H1 (cell line): ENCODE data around the gene BRIX1. TPM values are rescaled to one million over a fixed set of nuclear protein-coding genes. Genes with fewer than 3 reads are reported as not detected.

Experiments used
- CTCF ChIA-PET: fragments of 300-600 bp; sonication (Branson Sonifier 250); formaldehyde crosslinking; loops from one replicate; lab custom pipeline; 2021; ENCODE audit not compliant: partially characterized antibody; lab: Charles Lee
- POLR2A ChIA-PET: fragments of 300-600 bp; sonication (Branson Sonifier 250); formaldehyde crosslinking; loops from one replicate; lab custom pipeline; 2021; ENCODE audit warnings: inconsistent platforms; ENCODE audit not compliant: partially characterized antibody; lab: Charles Lee
- DNase-seq, 2 experiments: peaks; one replicate each; pipeline versions ENCODE4 v3.0.0 to v3.0.0-alpha.2; 2010 to 2022; ENCODE audit warnings: low spot score in 2 of 2, low read depth in 1 of 2, mixed read lengths in 1 of 2
- FAIRE-seq: peaks from 2 replicates; lab custom pipeline; 2011; peaks lifted over from hg19 to GRCh38; lab: Jason Lieb, UNC
- H2AFZ ChIP-seq: 2 replicates; pipeline ENCODE4 v1.8.1; 2012; ENCODE audit warnings: low read length, inconsistent platforms
- H2AK5ac ChIP-seq: 2 replicates; pipeline ENCODE4 v1.6.1; 2013; ENCODE audit warnings: low read depth, low read length
- H2BK120ac ChIP-seq: replicated peaks from 2 replicates; pipeline ENCODE3; 2013; ENCODE audit warnings: low read depth, low read length, inconsistent platforms
- H2BK12ac ChIP-seq: 2 replicates; pipeline ENCODE4 v1.6.1; 2013; ENCODE audit warnings: low read depth, low read length
- H2BK15ac ChIP-seq: 2 replicates; pipeline ENCODE4 v1.6.1; 2013; ENCODE audit warnings: low read length
- H2BK20ac ChIP-seq: 2 replicates; pipeline ENCODE4 v1.6.1; 2013; ENCODE audit warnings: low read length
- H2BK5ac ChIP-seq: 2 replicates; pipeline ENCODE4 v1.6.1; 2013; ENCODE audit warnings: low read depth, low read length
- H3K14ac ChIP-seq: 2 replicates; pipeline ENCODE4 v1.6.1; 2013; ENCODE audit warnings: inconsistent platforms; ENCODE audit not compliant: insufficient read length
- H3K18ac ChIP-seq: 2 replicates; pipeline ENCODE4 v1.6.1; 2013; ENCODE audit warnings: low read length; ENCODE audit errors: extremely low read depth
- H3K23ac ChIP-seq: 2 replicates; pipeline ENCODE4 v1.6.1; 2013; ENCODE audit warnings: inconsistent platforms; ENCODE audit not compliant: insufficient read length
- H3K23me2 ChIP-seq: 2 replicates; pipeline ENCODE4 v1.6.1; 2013; ENCODE audit warnings: low read depth, low read length
- H3K27ac ChIP-seq: 2 replicates; pipeline ENCODE4 v1.6.1; 2011; ENCODE audit warnings: low read depth, low read length, inconsistent platforms
- H3K27me3 ChIP-seq, 4 experiments: replicated peaks in 1 of 4; 1 replicate in 1 of 4; 2 replicates in 3 of 4; pipeline versions ENCODE4 v1.6.1 to v1.8.1; 2011 to 2013; ENCODE audit warnings: low read length in 3 of 4, mild to moderate bottlenecking in 3 of 4, inconsistent platforms in 2 of 4, mixed read lengths in 2 of 4, moderate library complexity in 1 of 4; ENCODE audit not compliant: control insufficient read depth in 3 of 4, insufficient read depth in 3 of 4; ENCODE audit errors: extremely low read depth in 1 of 4
- H3K36me3 ChIP-seq, 4 experiments: 2 replicates each; pipeline versions ENCODE4 v1.6.1 to v1.8.1; 2011 to 2013; ENCODE audit warnings: mild to moderate bottlenecking in 4 of 4, low read length in 3 of 4, moderate library complexity in 2 of 4, control low read depth in 1 of 4, inconsistent platforms in 1 of 4; ENCODE audit not compliant: insufficient read depth in 4 of 4, control insufficient read depth in 2 of 4
- H3K4ac ChIP-seq: replicated peaks from 2 replicates; pipeline ENCODE3; 2013; ENCODE audit warnings: low read length, low read depth, mixed read lengths, inconsistent platforms; ENCODE audit not compliant: insufficient read length
- H3K4me1 ChIP-seq, 4 experiments: replicated peaks in 1 of 4; 1 replicate in 1 of 4; 2 replicates in 3 of 4; pipeline versions ENCODE4 v1.6.1 to v1.8.1; 2011 to 2013; ENCODE audit warnings: low read length in 3 of 4, inconsistent platforms in 2 of 4, mixed read lengths in 1 of 4; ENCODE audit not compliant: insufficient read depth in 4 of 4, control insufficient read depth in 3 of 4
- H3K4me2 ChIP-seq, 2 experiments: 2 replicates each; pipeline versions ENCODE4 v1.6.1 to v1.8.1; 2011 to 2013; ENCODE audit warnings: low read depth in 2 of 2, low read length in 2 of 2, control low read depth in 1 of 2, inconsistent platforms in 1 of 2, mild to moderate bottlenecking in 1 of 2; ENCODE audit not compliant: insufficient read depth in 1 of 2
- H3K4me3 ChIP-seq, 4 experiments: fragments of 200-600, 300-600 bp in 1 of 4; sonication (generic), shearing (Covaris generic), sonication (Bioruptor Twin) in 1 of 4; 2 replicates each; pipeline versions ENCODE4 v1.5.1 to v1.8.1; 2011 to 2016; ENCODE audit warnings: low read length in 4 of 4, low read depth in 3 of 4, control low read depth in 2 of 4, inconsistent platforms in 2 of 4, mild to moderate bottlenecking in 2 of 4, mixed read lengths in 1 of 4, moderate library complexity in 1 of 4; ENCODE audit not compliant: insufficient read depth in 2 of 4; ENCODE audit errors: extremely low read depth in 1 of 4
- H3K56ac ChIP-seq: replicated peaks from 2 replicates; pipeline ENCODE3; 2013; ENCODE audit warnings: low read depth, mild to moderate bottlenecking, mixed read lengths, low read length, inconsistent platforms; ENCODE audit not compliant: insufficient read length
- H3K79me1 ChIP-seq: 2 replicates; pipeline ENCODE4 v1.6.1; 2013; ENCODE audit warnings: low read depth, low read length, control low read depth
- H3K79me2 ChIP-seq, 2 experiments: 2 replicates each; pipeline versions ENCODE4 v1.6.1 to v1.8.1; 2012 to 2013; ENCODE audit warnings: low read length in 2 of 2, mild to moderate bottlenecking in 2 of 2, inconsistent platforms in 1 of 2; ENCODE audit not compliant: insufficient read depth in 2 of 2, control insufficient read depth in 1 of 2
- H3K9ac ChIP-seq, 4 experiments: replicated peaks in 1 of 4; 1 replicate in 1 of 4; 2 replicates in 3 of 4; pipeline versions ENCODE4 v1.6.1 to v1.8.1; 2011 to 2013; ENCODE audit warnings: low read depth in 3 of 4, low read length in 3 of 4, control low read depth in 2 of 4, mild to moderate bottlenecking in 2 of 4, moderate library complexity in 2 of 4, inconsistent platforms in 1 of 4; ENCODE audit errors: extremely low read depth in 1 of 4
- H3K9me3 ChIP-seq, 2 experiments: 2 replicates each; pipeline versions ENCODE4 v1.6.1 to v1.8.1; 2012 to 2013; ENCODE audit warnings: mild to moderate bottlenecking in 2 of 2, moderate library complexity in 2 of 2, control low read depth in 1 of 2, inconsistent platforms in 1 of 2, low read depth in 1 of 2, low read length in 1 of 2, mixed read lengths in 1 of 2; ENCODE audit not compliant: insufficient read depth in 2 of 2
- H4K20me1 ChIP-seq, 2 experiments: replicated peaks in 1 of 2; 2 replicates each; pipeline versions ENCODE3 to v1.8.1; 2011 to 2013; ENCODE audit warnings: inconsistent platforms in 2 of 2, low read length in 2 of 2, mild to moderate bottlenecking in 1 of 2; ENCODE audit not compliant: insufficient read depth in 2 of 2, control insufficient read depth in 1 of 2
- H4K5ac ChIP-seq: 2 replicates; pipeline ENCODE4 v1.6.1; 2013; ENCODE audit warnings: low read length, low read depth, mixed read lengths, inconsistent platforms; ENCODE audit not compliant: insufficient read length
- H4K8ac ChIP-seq: 2 replicates; pipeline ENCODE4 v1.8.0; 2013; ENCODE audit warnings: mild to moderate bottlenecking, moderate library complexity, low read length, inconsistent platforms; ENCODE audit not compliant: insufficient read depth; ENCODE audit errors: extremely low read depth
- H4K91ac ChIP-seq: replicated peaks from 2 replicates; pipeline ENCODE3; 2013; ENCODE audit warnings: low read length, mixed read lengths, inconsistent platforms; ENCODE audit not compliant: insufficient read length
- ASH2L ChIP-seq: fragments of 200-600, 300-600 bp; sonication (generic); IDR thresholded peaks from one replicate; pipeline ENCODE4 v1.7.1; 2017; ENCODE audit warnings: low read length
- BCL11A ChIP-seq, 2 experiments: IDR thresholded peaks; one replicate each; pipeline ENCODE4 v1.6.1; 2011; ENCODE audit warnings: low read depth in 2 of 2, low read length in 2 of 2, mild to moderate bottlenecking in 2 of 2
- CTCF ChIP-seq, 3 experiments: IDR thresholded peaks; 1 replicate in 2 of 3; 2 replicates in 1 of 3; pipeline versions ENCODE4 v1.5.1 to v1.6.1; 2011; ENCODE audit warnings: low read length in 3 of 3, mild to moderate bottlenecking in 3 of 3, inconsistent platforms in 2 of 3, low read depth in 1 of 3, moderate library complexity in 1 of 3; ENCODE audit not compliant: insufficient read depth in 1 of 3; ENCODE audit errors: control extremely low read depth in 1 of 3
- EP300 ChIP-seq, 2 experiments: IDR thresholded peaks; 1 replicate in 1 of 2; 2 replicates in 1 of 2; pipeline ENCODE4 v1.6.1; 2011 to 2012; ENCODE audit warnings: low read depth in 2 of 2, low read length in 2 of 2, mild to moderate bottlenecking in 2 of 2, borderline replicate concordance in 1 of 2, inconsistent platforms in 1 of 2, moderate library complexity in 1 of 2
- GTF2F1 ChIP-seq: IDR thresholded peaks from 2 replicates; pipeline ENCODE4 v1.6.1; 2012; ENCODE audit warnings: low read depth, low read length, improper control_type of control experiment, borderline replicate concordance
- KDM4A ChIP-seq: IDR thresholded peaks from one replicate; pipeline ENCODE4 v1.7.1; 2012; ENCODE audit warnings: low read depth, mild to moderate bottlenecking, moderate library complexity, low read length, inconsistent platforms; ENCODE audit not compliant: severe bottlenecking
- POLR2A ChIP-seq, 2 experiments: IDR thresholded peaks; 1 replicate in 1 of 2; 2 replicates in 1 of 2; pipeline ENCODE4 v1.6.1; 2011; ENCODE audit warnings: low read depth in 2 of 2, low read length in 2 of 2, mild to moderate bottlenecking in 2 of 2; ENCODE audit errors: control extremely low read depth in 1 of 2
- RNF2 ChIP-seq: fragments of 200-900, 300-1000 bp; sonication (generic); IDR thresholded peaks from 2 replicates; pipeline ENCODE4 v1.7.1; 2016; ENCODE audit warnings: borderline replicate concordance, low read depth, mild to moderate bottlenecking, antibody characterized with exemption, low read length; ENCODE audit not compliant: poor library complexity, severe bottlenecking; ENCODE audit errors: missing control alignments
- ZNF274 ChIP-seq: IDR thresholded peaks from 2 replicates; pipeline ENCODE4 v1.7.0; 2012; ENCODE audit warnings: low read length, borderline replicate concordance; ENCODE audit errors: extremely low read depth
- polyA plus RNA-seq, 7 experiments: library from polyadenylated mRNA; depleted of rRNA in 3 of 7; stranded (reverse) in 5 of 7; unstranded in 2 of 7; fragments of >200 nt in 5 of 7; fragments of 200-250 nt in 2 of 7; gene quantifications; 1 replicate in 5 of 7; 2 replicates in 1 of 7; 4 replicates in 1 of 7; pipeline versions ENCODE4 v1.2.1 to v1.2.3, GENCODE V29; 2011 to 2013; ENCODE audit warnings: missing spikeins in 2 of 7, mixed read lengths in 2 of 7
- total RNA-seq: library from RNA; stranded (reverse); fragmentation: NEBNext Ultra II Directional; extraction: Animal tissue kit (Norgen Biotek cat#: 25700); gene quantifications from 2 replicates; pipeline ENCODE4 v1.2.1, GENCODE V29; 2021
- TF ChIP-seq, protein P1 (sequence below): IDR thresholded peaks from 2 replicates; pipeline ENCODE4 v1.6.1; 2012; ENCODE audit warnings: inconsistent platforms

Gene BRIX1
- total and polyA plus RNA-seq, 2 of the 8 experiments (the other 6 are each of a cell fraction or from before 2014, with no cell fraction given), result 26.9 to 71.7 TPM

DNA sequence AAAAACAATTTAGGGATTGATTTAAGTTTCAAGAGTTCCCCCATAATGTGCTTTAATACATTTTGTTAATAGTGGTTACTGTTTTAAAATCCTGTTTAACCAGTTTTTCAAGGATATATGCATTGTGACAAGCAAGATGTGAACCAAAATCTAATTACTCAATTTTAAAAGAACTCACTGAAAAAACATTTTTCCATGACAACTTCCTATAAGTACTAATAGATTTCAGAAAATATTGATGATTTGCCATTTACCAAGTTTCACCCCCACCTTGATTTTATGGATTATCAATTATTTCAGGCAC, 8.9 kb downstream of the BRIX1 start:
- H4K8ac ChIP-seq, result no peak overlapping the region
- no peak overlapping the region for H3K4me3 ChIP-seq
- no peak overlapping the region for H2AFZ ChIP-seq
- H3K14ac ChIP-seq, result no peak overlapping the region
- ChIA-PET POLR2A (interaction anchor here (1.2 to 4.6 kb wide), 3 partner anchors 9 to 13 kb away, joined by 3 to 21 read pairs (median 3); partner anchors contain the start of genes BRIX1 and RAD1), CTCF (interaction anchor here (0.8 kb wide), 1 partner anchor 80 kb away, joined by 3 read pairs; no protein-coding TSS in a partner anchor)
- peaks cover 0 to 2% of the 10 kb centered on the region in 2 experiments for H4K20me1 ChIP-seq
- H3K79me2 ChIP-seq, result peaks cover 0 to 15% of the 10 kb centered on the region in 2 experiments; a peak in 1 of 4 replicates
- no peak overlapping the region for H2AK5ac ChIP-seq
- H3K4me2 ChIP-seq, result no peak overlapping the region
- no peak overlapping the region for H2BK5ac ChIP-seq
- no peaks in the 10 kb centered on the region for H3K27me3 ChIP-seq
- H3K9me3 ChIP-seq, result no peaks in the 10 kb centered on the region
- H4K5ac ChIP-seq, result no peak overlapping the region
- no peaks in the 10 kb centered on the region for H3K79me1 ChIP-seq
- H3K4me1 ChIP-seq, result no peaks in the 10 kb centered on the region
- H4K91ac ChIP-seq, result no peak overlapping the region
- H2BK12ac ChIP-seq, result no peak overlapping the region
- no peak overlapping the region for H2BK20ac ChIP-seq
- no peaks in the 10 kb centered on the region for H3K23me2 ChIP-seq
- H3K56ac ChIP-seq, result no peak overlapping the region
- no peak overlapping the region for H3K9ac ChIP-seq
- no peak for DNase-seq
- no peak overlapping the region for H3K4ac ChIP-seq
- no peak for FAIRE-seq
- H3K23ac ChIP-seq, result no peak overlapping the region
- no peak overlapping the region for H2BK120ac ChIP-seq
- peaks cover 16 to 79% (median 61%) of the 10 kb centered on the region in 4 experiments for H3K36me3 ChIP-seq
- H2BK15ac ChIP-seq, result no peak overlapping the region
- H3K27ac ChIP-seq, result no peak overlapping the region
- H3K18ac ChIP-seq, result no peak overlapping the region
- TF ChIP-seq GTF2F1, result no peak
- TF ChIP-seq RNF2, result no peak
- TF ChIP-seq BCL11A (IDR thresholded peaks at IDR 0.05; ENCODE audit: low read depth in 2 of 2, low read length in 2 of 2), result no peak
- TF ChIP-seq ASH2L, result no peak
- no peak for TF ChIP-seq ZNF274
- TF ChIP-seq KDM4A, result no peak
- TF ChIP-seq, protein P1, sequence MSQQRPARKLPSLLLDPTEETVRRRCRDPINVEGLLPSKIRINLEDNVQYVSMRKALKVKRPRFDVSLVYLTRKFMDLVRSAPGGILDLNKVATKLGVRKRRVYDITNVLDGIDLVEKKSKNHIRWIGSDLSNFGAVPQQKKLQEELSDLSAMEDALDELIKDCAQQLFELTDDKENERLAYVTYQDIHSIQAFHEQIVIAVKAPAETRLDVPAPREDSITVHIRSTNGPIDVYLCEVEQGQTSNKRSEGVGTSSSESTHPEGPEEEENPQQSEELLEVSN, result no peak
- TF ChIP-seq EP300 (IDR thresholded peaks at IDR 0.05; ENCODE audit: borderline replicate concordance in 1 of 2, low read depth in 2 of 2, low read length in 2 of 2), result no peak
- TF ChIP-seq POLR2A (IDR thresholded peaks at IDR 0.05; ENCODE audit: control extremely low read depth in 1 of 2, low read depth in 2 of 2, low read length in 2 of 2), result no peak
- no peak for TF ChIP-seq CTCF (IDR thresholded peaks at IDR 0.05; ENCODE audit: control extremely low read depth in 1 of 3, insufficient read depth in 1 of 3, low read depth in 1 of 3, low read length in 3 of 3)
